DND-41 (cell line): ENCODE measurements around the gene CDCA3.
A peak's percentile ranks its signal among the peaks of the same experiment; 100 is the strongest.

Source experiments
- ATAC-seq: fragments of 200-7000 bp; cut with Tn5 transposase; 3 replicates; pipeline ENCODE4 v1.9.1; 2021; ENCODE audit warnings: low read depth; ENCODE audit not compliant: insufficient read depth
- DNase-seq: peaks from one replicate; pipeline ENCODE4 v3.0.0-alpha.2; 2020
- H2AFZ ChIP-seq: 2 replicates; pipeline ENCODE4 v1.6.0; 2012; ENCODE audit warnings: low read depth, low read length
- H3K27ac ChIP-seq: 2 replicates; pipeline ENCODE4 v1.5.1; 2012; ENCODE audit warnings: low read length, inconsistent platforms
- H3K27me3 ChIP-seq: fragments of 200-600 bp; sonication (generic); 2 replicates; pipeline ENCODE4 v1.6.0; 2012; ENCODE audit warnings: low read length, mild to moderate bottlenecking, inconsistent platforms; ENCODE audit not compliant: insufficient read depth, poor library complexity
- H3K36me3 ChIP-seq: 2 replicates; pipeline ENCODE4 v1.5.1; 2012; ENCODE audit warnings: low read length, inconsistent platforms; ENCODE audit not compliant: insufficient read depth
- H3K4me1 ChIP-seq: 2 replicates; pipeline ENCODE4 v1.5.1; 2012; ENCODE audit warnings: mild to moderate bottlenecking, low read length; ENCODE audit not compliant: insufficient read depth
- H3K4me2 ChIP-seq: 2 replicates; pipeline ENCODE4 v1.6.0; 2012; ENCODE audit warnings: mild to moderate bottlenecking, moderate library complexity, low read length, inconsistent platforms; ENCODE audit not compliant: insufficient read depth
- H3K4me3 ChIP-seq, 2 experiments: fragments of 200-600 bp in 1 of 2; shearing (Covaris generic) in 1 of 2; 2 replicates each; pipeline ENCODE4 v1.5.1; 2012 to 2016; ENCODE audit warnings: inconsistent platforms in 2 of 2, low read length in 2 of 2, mild to moderate bottlenecking in 2 of 2, low read depth in 1 of 2, moderate library complexity in 1 of 2
- H3K79me2 ChIP-seq: 2 replicates; pipeline ENCODE4 v1.6.0; 2012; ENCODE audit warnings: low read length, inconsistent platforms; ENCODE audit not compliant: insufficient read depth
- H3K9ac ChIP-seq: 2 replicates; pipeline ENCODE4 v1.6.0; 2012; ENCODE audit warnings: low read depth, mild to moderate bottlenecking, inconsistent platforms, low read length, moderate library complexity
- H3K9me3 ChIP-seq: 2 replicates; pipeline ENCODE4 v1.5.1; 2012; ENCODE audit warnings: low read length, moderate library complexity, mild to moderate bottlenecking, inconsistent platforms; ENCODE audit not compliant: insufficient read depth, severe bottlenecking
- H4K20me1 ChIP-seq: 2 replicates; pipeline ENCODE4 v1.6.0; 2012; ENCODE audit warnings: low read length; ENCODE audit not compliant: insufficient read depth
- EZH2 ChIP-seq: IDR thresholded peaks from 3 replicates; pipeline ENCODE4 v1.6.1; 2012; ENCODE audit warnings: borderline replicate concordance, low read depth, mild to moderate bottlenecking, moderate library complexity, low read length, inconsistent platforms; ENCODE audit not compliant: severe bottlenecking
- TF ChIP-seq, protein P1 (sequence below): IDR thresholded peaks from 2 replicates; pipeline ENCODE4 v1.5.1; 2012; ENCODE audit warnings: borderline replicate concordance, low read length, moderate library complexity, mild to moderate bottlenecking; ENCODE audit not compliant: poor library complexity, severe bottlenecking; ENCODE audit errors: extremely low read depth

Gene CDCA3

DNA sequence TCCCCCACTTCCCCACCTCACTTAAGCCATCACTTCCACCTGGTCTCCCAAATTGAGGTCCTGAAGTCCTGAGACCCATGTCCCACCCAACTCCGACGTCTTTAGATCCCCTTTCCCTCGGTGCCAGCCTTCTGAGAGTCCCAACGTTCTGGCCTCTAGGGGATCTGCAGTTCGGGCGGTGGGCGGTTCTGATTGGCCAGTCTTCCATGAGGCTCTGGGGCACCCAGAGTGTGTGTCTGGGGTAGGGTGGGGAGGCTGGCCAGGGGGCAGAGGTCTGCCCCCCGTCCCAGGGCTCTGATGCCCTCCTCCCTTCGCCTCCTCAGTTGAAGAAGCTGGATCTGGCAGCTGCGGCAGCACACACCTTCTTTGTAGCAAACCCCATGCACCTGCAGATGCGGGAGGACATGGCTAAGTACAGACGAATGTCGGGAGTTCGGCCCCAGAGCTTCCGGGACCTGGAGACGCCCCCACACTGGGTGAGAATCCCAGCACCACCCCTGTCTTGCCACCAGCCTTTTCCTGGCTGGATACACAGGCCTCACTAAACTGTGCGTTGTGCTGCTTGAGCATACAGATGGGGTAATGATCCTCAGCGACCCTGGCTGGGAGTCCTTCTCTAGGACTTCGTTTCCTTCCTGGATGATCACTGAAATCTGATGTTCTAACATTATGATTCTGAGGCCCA lies 21.4 kb downstream of the CDCA3 start:
- Histone ChIP-seq H3K9me3 (no peaks in the 10 kb centered on the region), H3K4me2 (peak overlapping the region; percentile 57), H3K36me3 (no peaks in the 10 kb centered on the region), H3K27me3 (peaks cover 73% of the 10 kb centered on the region), H3K4me3 (no peak overlapping the region), H4K20me1 (peaks cover 13% of the 10 kb centered on the region; the same call in 1 of the 2 replicates), H3K9ac (no peak overlapping the region; the same call in 1 of the 2 replicates), H3K27ac (no peak overlapping the region), H3K79me2 (no peaks in the 10 kb centered on the region), H3K4me1 (peaks cover 15% of the 10 kb centered on the region), H2AFZ (no peak overlapping the region)
- TF ChIP-seq, protein P1, sequence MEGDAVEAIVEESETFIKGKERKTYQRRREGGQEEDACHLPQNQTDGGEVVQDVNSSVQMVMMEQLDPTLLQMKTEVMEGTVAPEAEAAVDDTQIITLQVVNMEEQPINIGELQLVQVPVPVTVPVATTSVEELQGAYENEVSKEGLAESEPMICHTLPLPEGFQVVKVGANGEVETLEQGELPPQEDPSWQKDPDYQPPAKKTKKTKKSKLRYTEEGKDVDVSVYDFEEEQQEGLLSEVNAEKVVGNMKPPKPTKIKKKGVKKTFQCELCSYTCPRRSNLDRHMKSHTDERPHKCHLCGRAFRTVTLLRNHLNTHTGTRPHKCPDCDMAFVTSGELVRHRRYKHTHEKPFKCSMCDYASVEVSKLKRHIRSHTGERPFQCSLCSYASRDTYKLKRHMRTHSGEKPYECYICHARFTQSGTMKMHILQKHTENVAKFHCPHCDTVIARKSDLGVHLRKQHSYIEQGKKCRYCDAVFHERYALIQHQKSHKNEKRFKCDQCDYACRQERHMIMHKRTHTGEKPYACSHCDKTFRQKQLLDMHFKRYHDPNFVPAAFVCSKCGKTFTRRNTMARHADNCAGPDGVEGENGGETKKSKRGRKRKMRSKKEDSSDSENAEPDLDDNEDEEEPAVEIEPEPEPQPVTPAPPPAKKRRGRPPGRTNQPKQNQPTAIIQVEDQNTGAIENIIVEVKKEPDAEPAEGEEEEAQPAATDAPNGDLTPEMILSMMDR = no peak
- TF ChIP-seq EZH2 = peak; percentile 5
- DNase-seq = no peak
- ATAC-seq = no peak

GRCh38 chr12:6828781-6829535 lies 22.1 kb downstream of the CDCA3 start:
- Histone ChIP-seq H3K4me1 (peaks cover 15% of the 10 kb centered on the region), H3K79me2 (no peaks in the 10 kb centered on the region), H2AFZ (no peak overlapping the region), H3K36me3 (no peaks in the 10 kb centered on the region), H3K27me3 (peaks cover 76% of the 10 kb centered on the region), H3K9me3 (no peaks in the 10 kb centered on the region), H3K9ac (peak overlapping the region; percentile 27; the same call in 1 of the 2 replicates), H3K4me2 (peak overlapping the region; percentile 57), H3K27ac (no peak overlapping the region), H3K4me3 (peak overlapping the region in 1 of 2 experiments; percentile 36; a peak in 2 of 4 replicates), H4K20me1 (peaks cover 13% of the 10 kb centered on the region; the same call in 1 of the 2 replicates)
- ATAC-seq (peak; percentile 12; the same call in 1 of the 3 replicates), DNase-seq (no peak)
- TF ChIP-seq EZH2 = peak; percentile 94
- TF ChIP-seq, protein P1 = no peak

DNA sequence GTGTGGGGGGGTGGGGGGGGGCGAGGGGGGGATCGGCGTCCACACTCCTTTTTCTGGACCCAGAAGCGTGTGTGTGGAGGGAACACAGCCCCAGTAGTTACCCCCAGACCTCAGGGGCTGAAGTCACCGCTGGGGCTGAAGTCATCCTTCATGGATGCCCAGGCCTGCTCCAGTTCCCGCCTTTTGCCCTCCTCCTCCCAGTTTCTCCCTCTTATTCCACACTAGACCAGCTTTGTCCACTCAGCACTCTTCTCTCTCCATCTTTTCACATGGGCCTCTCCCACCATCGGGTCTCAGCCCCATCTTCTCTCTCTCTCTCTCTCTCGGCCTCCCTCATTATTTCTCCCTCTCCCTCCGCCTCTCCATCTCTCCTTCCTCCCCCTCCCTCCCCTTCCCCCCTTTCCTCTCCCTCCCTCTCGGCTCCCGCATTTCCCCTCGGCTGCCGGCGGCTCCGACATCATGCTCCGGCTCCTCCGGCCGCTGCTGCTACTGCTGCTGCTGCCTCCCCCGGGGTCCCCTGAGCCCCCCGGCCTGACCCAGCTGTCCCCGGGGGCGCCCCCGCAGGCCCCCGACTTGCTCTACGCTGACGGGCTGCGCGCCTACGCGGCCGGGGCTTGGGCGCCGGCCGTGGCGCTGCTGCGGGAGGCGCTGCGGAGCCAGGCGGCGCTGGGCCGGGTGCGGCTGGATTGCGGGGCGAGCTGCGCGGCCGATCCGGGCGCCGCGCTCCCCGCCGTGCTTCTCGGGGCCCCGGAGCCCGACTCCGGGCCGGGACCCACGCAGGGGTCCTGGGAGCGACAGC lies 22.9 kb downstream of the CDCA3 start, which contains the start of gene P3H3:
Gene P3H3 (plus strand): TSS at position 426 of the 799 bp plus-strand sequence. CDS start 34 bp downstream, at position 460.
- DNase-seq = no peak
- no peak within 1 kb of the TSS for H2AFZ ChIP-seq

More for the DNA sequence above, 22.9 kb downstream of the CDCA3 start, which contains the start of gene P3H3:
- Histone ChIP-seq H3K79me2 (no peaks in the 10 kb centered on the region), H3K4me3 (peak within 1 kb of the TSS in 1 of 2 experiments; percentile 36; a peak in 2 of 4 replicates), H3K27ac (no peak within 1 kb of the TSS), H3K9ac (peak within 1 kb of the TSS; percentile 27; the same call in 1 of the 2 replicates), H3K27me3 (peaks cover 79% of the 10 kb centered on the region), H3K4me1 (peaks cover 15% of the 10 kb centered on the region), H3K36me3 (no peaks in the 10 kb centered on the region), H3K4me2 (peak within 1 kb of the TSS; percentile 57), H4K20me1 (peaks cover 13% of the 10 kb centered on the region; the same call in 1 of the 2 replicates), H3K9me3 (no peaks in the 10 kb centered on the region)
- peak; percentile 40 for TF ChIP-seq EZH2
- TF ChIP-seq, protein P1 = no peak
- peak; percentile 15; the same call in 1 of the 3 replicates for ATAC-seq
